HepG2 (cell line): ENCODE results near the gene SCN8A. TPM values are rescaled to one million over a fixed set of nuclear protein-coding genes. Genes with fewer than 3 reads are reported as not detected.

Experiments used
- ATAC-seq: fragments of 200-7000 bp; cut with Tn5 transposase; 3 replicates; pipeline ENCODE4 v1.9.1; 2020; ENCODE audit warnings: mild to moderate bottlenecking, moderate library complexity
- BruUV-seq: library from RNA; stranded (reverse); fragments of 400-500 nt; replicated peaks from 2 replicates; lab custom pipeline; 2021; lab: Mats Ljungman, UMichigan
- CTCF ChIA-PET: fragments of 300-600 bp; formaldehyde crosslinking; extraction: SDS; loops from one replicate; lab custom pipeline; 2021; ENCODE audit warnings: low total read pairs, inconsistent platforms, low intra/inter-chr PET ratio; lab: Yijun Ruan, JAX
- POLR2A ChIA-PET: fragments of 350-600 bp; sonication (Branson Sonifier 250); formaldehyde crosslinking; loops from one replicate; lab custom pipeline; 2020; ENCODE audit warnings: antibody characterized with exemption, inconsistent platforms; lab: Yijun Ruan, JAX
- DNase-seq: peaks from one replicate; pipeline ENCODE4 v3.0.0-alpha.2; 2015; ENCODE audit warnings: low spot score
- FAIRE-seq: peaks from 3 replicates; lab custom pipeline; 2011; peaks lifted over from hg19 to GRCh38; lab: Jason Lieb, UNC
- H2AFZ ChIP-seq: one replicate; pipeline ENCODE4 v1.6.1; 2011; ENCODE audit warnings: low read length, inconsistent platforms
- H3K27ac ChIP-seq: fragments of 300-600 bp; 3 replicates; pipeline ENCODE4 v1.8.0; 2011; ENCODE audit warnings: mixed run types, mild to moderate bottlenecking, mixed read lengths, low read length, inconsistent platforms; ENCODE audit not compliant: insufficient read depth; ENCODE audit errors: extremely low read length
- H3K27me3 ChIP-seq, 2 experiments: fragments of 200-600 bp in 1 of 2; 2 replicates in 1 of 2; 3 replicates in 1 of 2; pipeline versions ENCODE4 v1.6.0 to v1.8.0; 2011; ENCODE audit warnings: low read length in 2 of 2, mild to moderate bottlenecking in 2 of 2, moderate library complexity in 2 of 2, inconsistent platforms in 1 of 2; ENCODE audit not compliant: insufficient read depth in 2 of 2, control insufficient read depth in 1 of 2
- H3K36me3 ChIP-seq, 2 experiments: fragments of 200-600 bp in 1 of 2; replicated peaks in 1 of 2; 2 replicates in 1 of 2; 3 replicates in 1 of 2; pipeline versions ENCODE4 v1.5.1 to v1.8.0; 2011; ENCODE audit warnings: low read length in 2 of 2, inconsistent platforms in 1 of 2; ENCODE audit not compliant: insufficient read depth in 2 of 2, control insufficient read depth in 1 of 2
- H3K4me1 ChIP-seq: 2 replicates; pipeline ENCODE4 v1.5.1; 2012; ENCODE audit warnings: low read length, inconsistent platforms; ENCODE audit not compliant: insufficient read depth
- H3K4me2 ChIP-seq: 2 replicates; pipeline ENCODE4 v1.6.0; 2011; ENCODE audit warnings: low read depth, low read length, inconsistent platforms
- H3K4me3 ChIP-seq, 3 experiments: fragments of 200-600 bp in 1 of 3; sonication (generic), shearing (Covaris generic) in 1 of 3; replicated peaks in 1 of 3; 2 replicates each; pipeline ENCODE4 v1.5.1; 2011 to 2016; ENCODE audit warnings: low read length in 3 of 3, inconsistent platforms in 2 of 3, low read depth in 2 of 3, mild to moderate bottlenecking in 2 of 3, control low read depth in 1 of 3, mixed read lengths in 1 of 3; ENCODE audit not compliant: insufficient read depth in 1 of 3
- H3K79me2 ChIP-seq: one replicate; pipeline ENCODE4 v1.6.1; 2011; ENCODE audit warnings: low read length, inconsistent platforms; ENCODE audit not compliant: insufficient read depth
- H3K9ac ChIP-seq: 2 replicates; pipeline ENCODE4 v1.6.0; 2011; ENCODE audit warnings: mild to moderate bottlenecking, low read depth, low read length, inconsistent platforms; ENCODE audit not compliant: insufficient read depth
- H3K9me3 ChIP-seq: 2 replicates; pipeline ENCODE4 v1.5.1; 2012; ENCODE audit warnings: mild to moderate bottlenecking, low read length
- H4K20me1 ChIP-seq: 2 replicates; pipeline ENCODE4 v1.6.0; 2011; ENCODE audit warnings: inconsistent platforms, mild to moderate bottlenecking, low read length, moderate library complexity; ENCODE audit not compliant: insufficient read depth
- CEBPB ChIP-seq: IDR thresholded peaks from 2 replicates; pipeline ENCODE4 v1.6.1; 2011; ENCODE audit warnings: low read depth, low read length, improper control_type of control experiment, borderline replicate concordance
- CEBPG ChIP-seq: IDR thresholded peaks from 2 replicates; pipeline ENCODE4 v1.6.1; 2016
- DPF2 ChIP-seq: sonication (generic); formaldehyde crosslinking; IDR thresholded peaks from 2 replicates; pipeline ENCODE4 v1.4.0; 2020; ENCODE audit warnings: mild to moderate bottlenecking, low read depth, missing genetic modification reagents, borderline replicate concordance
- GABPA ChIP-seq, 2 experiments: IDR thresholded peaks; 2 replicates each; pipeline ENCODE4 v1.6.1; 2011 to 2016; ENCODE audit warnings: low read depth in 2 of 2, low read length in 1 of 2, missing biosample characterization in 1 of 2, missing genetic modification characterization in 1 of 2
- MXI1 ChIP-seq: IDR thresholded peaks from 3 replicates; pipeline ENCODE4 v1.6.1; 2012; ENCODE audit warnings: low read depth, low read length, inconsistent platforms, borderline replicate concordance
- RFX1 ChIP-seq: fragments of 450-650 bp; IDR thresholded peaks from 2 replicates; pipeline ENCODE4 v1.6.1; 2017
- SIN3A ChIP-seq: IDR thresholded peaks from 2 replicates; pipeline ENCODE4 v1.6.1; 2011; ENCODE audit warnings: low read depth, mild to moderate bottlenecking, control low read depth, low read length, borderline replicate concordance
- SOX6 ChIP-seq, 2 experiments: fragments of 450-650 bp in 1 of 2; sonication (generic) in 1 of 2; formaldehyde crosslinking in 1 of 2; IDR thresholded peaks; 2 replicates each; pipeline versions ENCODE4 v1.4.0 to v1.6.1; 2017 to 2020; ENCODE audit warnings: antibody characterized with exemption in 1 of 2, mild to moderate bottlenecking in 1 of 2, missing genetic modification reagents in 1 of 2
- ZNF552 ChIP-seq: sonication (generic); formaldehyde crosslinking; IDR thresholded peaks from 2 replicates; pipeline ENCODE4 v1.9.0; 2022; ENCODE audit warnings: missing genetic modification reagents, mild to moderate bottlenecking, borderline replicate concordance
- ZNF878 ChIP-seq: sonication (generic); formaldehyde crosslinking; IDR thresholded peaks from 2 replicates; pipeline ENCODE4 v1.8.1; 2023; ENCODE audit warnings: mild to moderate bottlenecking, missing genetic modification reagents, moderate library complexity
- ZNF883 ChIP-seq: sonication (generic); formaldehyde crosslinking; IDR thresholded peaks from 2 replicates; pipeline ENCODE4 v1.5.1; 2020; ENCODE audit warnings: mild to moderate bottlenecking, missing genetic modification reagents; ENCODE audit errors: not compliant biosample characterization
- WGBS: methylation state at CpG from one replicate; pipeline ENCODE4 v1.1.6; 2017; ENCODE audit warnings: low lambda C conversion rate; 5-methylcytosine and 5-hydroxymethylcytosine counted together
- in situ Hi-C: cut with HindIII; loops from 2 replicates; pipeline ENCODE4 v1.10.0; 2017; ENCODE audit warnings: low pct_unique_long_range_greater_than_20kb; ENCODE audit not compliant: extremely low pct_ligation_motif_present
- intact Hi-C: fragments of 100-400 bp; cut with micrococcal nuclease; formaldehyde crosslinking; loops from one replicate; pipeline ENCODE4 v1.10.0; 2022; ENCODE audit not compliant: unreplicated experiment
- polyA plus RNA-seq, 8 experiments: library from polyadenylated mRNA; depleted of rRNA in 3 of 8; stranded (reverse) in 7 of 8; unstranded in 1 of 8; fragments of >200 nt; fragmentation: Illumina TruSeq in 4 of 8; extraction: Trizol in 4 of 8; gene quantifications; 2 replicates each; pipeline versions ENCODE4 v1.2.1 to v1.2.3, GENCODE V29; 2011 to 2016; ENCODE audit warnings: low read depth in 4 of 8, missing spikeins in 1 of 8, mixed read lengths in 1 of 8; ENCODE audit not compliant: insufficient read depth in 1 of 8
- total RNA-seq, 5 experiments: library from RNA; depleted of rRNA; stranded (reverse); fragments of >200 nt; fragmentation: Illumina TruSeq; extraction: Trizol; gene quantifications; 2 replicates each; pipeline ENCODE4 v1.2.3, GENCODE V29; 2016; ENCODE audit warnings: low read depth in 1 of 5
- TF ChIP-seq, protein P1 (sequence below), 2 experiments: fragments of 450-650 bp in 1 of 2; sonication (generic) in 1 of 2; formaldehyde crosslinking; IDR thresholded peaks; 2 replicates each; pipeline versions ENCODE4 v1.5.0 to v1.8.0; 2020 to 2022; ENCODE audit warnings: mild to moderate bottlenecking in 1 of 2, missing genetic modification reagents in 1 of 2

SCN8A gene
- total and polyA plus RNA-seq, 2 of the 13 experiments (the other 11 are each of a cell fraction or from before 2014, with no cell fraction given): 0.57 to 1.4 TPM

- WGBS: 44% methylated on average over 2 of the region's 2 CpGs
Observed at GRCh38 chr12:51682981-51683380, 91.9 kb downstream of the SCN8A start.

DNA sequence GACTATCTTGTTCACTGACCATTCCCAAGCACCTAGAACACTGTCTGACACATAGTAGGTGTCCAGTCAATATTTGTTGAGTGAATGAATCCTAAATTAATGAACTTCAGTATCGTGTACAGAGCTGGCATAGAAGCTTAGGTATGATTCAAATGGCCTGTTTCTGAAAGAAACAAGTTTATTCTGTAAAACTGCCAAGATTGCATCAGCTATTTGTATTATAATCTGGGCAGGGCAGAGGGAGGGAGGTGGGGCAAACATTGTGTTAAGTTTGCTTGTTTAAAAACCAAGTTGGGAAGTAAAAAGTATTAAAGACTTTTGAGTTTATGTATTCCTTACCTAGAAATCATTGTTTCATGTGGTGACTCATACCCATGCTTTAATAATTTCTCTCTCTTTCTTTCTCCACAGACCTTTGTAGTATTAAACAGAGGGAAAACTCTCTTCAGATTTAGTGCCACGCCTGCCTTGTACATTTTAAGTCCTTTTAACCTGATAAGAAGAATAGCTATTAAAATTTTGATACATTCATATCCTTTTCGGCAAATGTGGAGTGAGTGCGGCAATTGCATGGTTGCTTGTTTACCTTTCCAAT is 92.8 kb downstream of the SCN8A start:
- TF ChIP-seq MXI1 (no peak), CEBPG (CRISPR knock-in tag) (peak; percentile 41), CEBPB (peak; percentile 22; the same call in 1 of the 2 replicates), SOX6 (IDR thresholded peaks at IDR 0.05) (no peak), SOX6 (CRISPR knock-in tag; IDR thresholded peaks at IDR 0.05) (0 out of 2 replicates have a peak, but pooled peaks have one; percentile 21), DPF2 (CRISPR knock-in tag) (no peak)
- TF ChIP-seq, protein P1, sequence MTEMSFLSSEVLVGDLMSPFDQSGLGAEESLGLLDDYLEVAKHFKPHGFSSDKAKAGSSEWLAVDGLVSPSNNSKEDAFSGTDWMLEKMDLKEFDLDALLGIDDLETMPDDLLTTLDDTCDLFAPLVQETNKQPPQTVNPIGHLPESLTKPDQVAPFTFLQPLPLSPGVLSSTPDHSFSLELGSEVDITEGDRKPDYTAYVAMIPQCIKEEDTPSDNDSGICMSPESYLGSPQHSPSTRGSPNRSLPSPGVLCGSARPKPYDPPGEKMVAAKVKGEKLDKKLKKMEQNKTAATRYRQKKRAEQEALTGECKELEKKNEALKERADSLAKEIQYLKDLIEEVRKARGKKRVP (CRISPR knock-in tag; IDR thresholded peaks at IDR 0.05): peak in 1 of 2 experiments; percentile 87; a peak in 2 of 4 replicates
- ChIA-PET CTCF (no interaction called here), POLR2A (interaction anchor here (0.9 kb wide), 1 partner anchor 21 kb away, joined by 5 read pairs; no protein-coding TSS in a partner anchor)
- Histone ChIP-seq H3K79me2 (no peaks in the 10 kb centered on the region), H3K4me1 (peaks cover 17% of the 10 kb centered on the region), H4K20me1 (no peaks in the 10 kb centered on the region), H3K9me3 (no peaks in the 10 kb centered on the region), H2AFZ (no peak overlapping the region), H3K4me2 (no peak overlapping the region), H3K4me3 (no peak overlapping the region), H3K27ac (no peak overlapping the region), H3K27me3 (no peaks in the 10 kb centered on the region), H3K36me3 (no peaks in the 10 kb centered on the region), H3K9ac (no peak overlapping the region)
- in situ Hi-C loops (no loop called here), intact Hi-C loops (no loop called here)
- 17% methylated on average over 4 of the region's 4 CpGs for WGBS
- no peak for DNase-seq
- FAIRE-seq: no peak
- ATAC-seq: no peak
- no TSS peak for BruUV-seq

More at GRCh38 chr12:51682981-51683380, 91.9 kb downstream of the SCN8A start:
- H3K4me2 ChIP-seq: no peak overlapping the region
- FAIRE-seq (no peak), DNase-seq (no peak), ATAC-seq (no peak)
- BruUV-seq: no TSS peak
- no peaks in the 10 kb centered on the region for H3K9me3 ChIP-seq
- no peak overlapping the region for H2AFZ ChIP-seq
- H3K9ac ChIP-seq: no peak overlapping the region
- H3K36me3 ChIP-seq: no peaks in the 10 kb centered on the region
- TF ChIP-seq ZNF883 (CRISPR knock-in tag) (no peak), SIN3A (no peak), GABPA (IDR thresholded peaks at IDR 0.05; ENCODE audit: low read depth, low read length) (no peak), GABPA (CRISPR knock-in tag; IDR thresholded peaks at IDR 0.05; ENCODE audit: low read depth) (no peak), ZNF878 (no peak), RFX1 (no peak), ZNF552 (CRISPR knock-in tag) (no peak)
- H4K20me1 ChIP-seq: no peaks in the 10 kb centered on the region
- ChIA-PET POLR2A (no interaction called here), CTCF (no interaction called here)
- in situ Hi-C loops: no loop called here
- intact Hi-C loops: no loop called here
- H3K27ac ChIP-seq: no peak overlapping the region
- no peaks in the 10 kb centered on the region for H3K79me2 ChIP-seq
- H3K4me1 ChIP-seq: peaks cover 17% of the 10 kb centered on the region
- no peak overlapping the region for H3K4me3 ChIP-seq
- no peaks in the 10 kb centered on the region for H3K27me3 ChIP-seq
